ENCODE results near the gene HNMT. TPM values are rescaled to one million over a fixed set of nuclear protein-coding genes. Genes with fewer than 3 reads are reported as not detected.

HNMT gene
- total RNA-seq, 1 experiment from 2014 or later: 3.1 TPM

- CTCF ChIA-PET: no interaction called here
- Mint-ChIP-seq H3K4me3 (no peak overlapping the region), H3K27ac (no peak overlapping the region), H3K4me1 (no peaks in the 10 kb centered on the region), H3K36me3 (no peaks in the 10 kb centered on the region), H3K9me3 (no peaks in the 10 kb centered on the region), H3K27me3 (ENCODE audit: low read depth) (no peaks in the 10 kb centered on the region)
- no peak for ATAC-seq
- POLR2A ChIA-PET: no interaction called here
- no peak for TF ChIP-seq MLX (CRISPR knock-in tag; IDR thresholded peaks at IDR 0.05)
- TF ChIP-seq, protein P1, sequence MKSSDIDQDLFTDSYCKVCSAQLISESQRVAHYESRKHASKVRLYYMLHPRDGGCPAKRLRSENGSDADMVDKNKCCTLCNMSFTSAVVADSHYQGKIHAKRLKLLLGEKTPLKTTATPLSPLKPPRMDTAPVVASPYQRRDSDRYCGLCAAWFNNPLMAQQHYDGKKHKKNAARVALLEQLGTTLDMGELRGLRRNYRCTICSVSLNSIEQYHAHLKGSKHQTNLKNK (CRISPR knock-in tag; IDR thresholded peaks at IDR 0.05): no peak
- TF ChIP-seq ESRRA (CRISPR knock-in tag; IDR thresholded peaks at IDR 0.05; ENCODE audit: borderline replicate concordance): no peak
- no peak for TF ChIP-seq ZBTB21 (CRISPR knock-in tag; IDR thresholded peaks at IDR 0.05; ENCODE audit: borderline replicate concordance)
- TF ChIP-seq MXD4 (CRISPR knock-in tag; IDR thresholded peaks at IDR 0.05; ENCODE audit: borderline replicate concordance): no peak
- no peak for TF ChIP-seq GRHL2 (CRISPR knock-in tag; IDR thresholded peaks at IDR 0.05; ENCODE audit: insufficient replicate concordance, severe bottlenecking)
- no peak for DNase-seq (ENCODE audit: low spot score)
These were observed 46.6 kb downstream of the HNMT start for GRCh38 chr2:138010890-138011289.

- ChIA-PET CTCF (no interaction called here), POLR2A (no interaction called here)
- Mint-ChIP-seq H3K4me3 (no peak overlapping the region), H3K27ac (no peak overlapping the region), H3K36me3 (no peaks in the 10 kb centered on the region), H3K27me3 (ENCODE audit: low read depth) (no peaks in the 10 kb centered on the region), H3K9me3 (no peaks in the 10 kb centered on the region), H3K4me1 (no peaks in the 10 kb centered on the region)
- TF ChIP-seq PRRX2 (CRISPR knock-in tag; IDR thresholded peaks at IDR 0.05) (no peak), ZBTB21 (CRISPR knock-in tag; IDR thresholded peaks at IDR 0.05; ENCODE audit: borderline replicate concordance) (no peak), NR3C1 (CRISPR knock-in tag; conservative IDR thresholded peaks at IDR 0.05; ENCODE audit: low read depth) (no peak), RORB (CRISPR knock-in tag; IDR thresholded peaks at IDR 0.05) (no peak), MYBL2 (CRISPR knock-in tag; IDR thresholded peaks at IDR 0.05) (no peak), ZNF396 (CRISPR knock-in tag; IDR thresholded peaks at IDR 0.05; ENCODE audit: borderline replicate concordance) (no peak), OVOL2 (CRISPR knock-in tag; IDR thresholded peaks at IDR 0.05; ENCODE audit: borderline replicate concordance) (no peak), ZNF671 (CRISPR knock-in tag; IDR thresholded peaks at IDR 0.05) (no peak), ERG (CRISPR knock-in tag; IDR thresholded peaks at IDR 0.05) (no peak)
- TF ChIP-seq, protein P2, sequence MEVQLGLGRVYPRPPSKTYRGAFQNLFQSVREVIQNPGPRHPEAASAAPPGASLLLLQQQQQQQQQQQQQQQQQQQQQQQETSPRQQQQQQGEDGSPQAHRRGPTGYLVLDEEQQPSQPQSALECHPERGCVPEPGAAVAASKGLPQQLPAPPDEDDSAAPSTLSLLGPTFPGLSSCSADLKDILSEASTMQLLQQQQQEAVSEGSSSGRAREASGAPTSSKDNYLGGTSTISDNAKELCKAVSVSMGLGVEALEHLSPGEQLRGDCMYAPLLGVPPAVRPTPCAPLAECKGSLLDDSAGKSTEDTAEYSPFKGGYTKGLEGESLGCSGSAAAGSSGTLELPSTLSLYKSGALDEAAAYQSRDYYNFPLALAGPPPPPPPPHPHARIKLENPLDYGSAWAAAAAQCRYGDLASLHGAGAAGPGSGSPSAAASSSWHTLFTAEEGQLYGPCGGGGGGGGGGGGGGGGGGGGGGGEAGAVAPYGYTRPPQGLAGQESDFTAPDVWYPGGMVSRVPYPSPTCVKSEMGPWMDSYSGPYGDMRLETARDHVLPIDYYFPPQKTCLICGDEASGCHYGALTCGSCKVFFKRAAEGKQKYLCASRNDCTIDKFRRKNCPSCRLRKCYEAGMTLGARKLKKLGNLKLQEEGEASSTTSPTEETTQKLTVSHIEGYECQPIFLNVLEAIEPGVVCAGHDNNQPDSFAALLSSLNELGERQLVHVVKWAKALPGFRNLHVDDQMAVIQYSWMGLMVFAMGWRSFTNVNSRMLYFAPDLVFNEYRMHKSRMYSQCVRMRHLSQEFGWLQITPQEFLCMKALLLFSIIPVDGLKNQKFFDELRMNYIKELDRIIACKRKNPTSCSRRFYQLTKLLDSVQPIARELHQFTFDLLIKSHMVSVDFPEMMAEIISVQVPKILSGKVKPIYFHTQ (CRISPR knock-in tag; IDR thresholded peaks at IDR 0.05): no peak
- TF ChIP-seq, protein P3, sequence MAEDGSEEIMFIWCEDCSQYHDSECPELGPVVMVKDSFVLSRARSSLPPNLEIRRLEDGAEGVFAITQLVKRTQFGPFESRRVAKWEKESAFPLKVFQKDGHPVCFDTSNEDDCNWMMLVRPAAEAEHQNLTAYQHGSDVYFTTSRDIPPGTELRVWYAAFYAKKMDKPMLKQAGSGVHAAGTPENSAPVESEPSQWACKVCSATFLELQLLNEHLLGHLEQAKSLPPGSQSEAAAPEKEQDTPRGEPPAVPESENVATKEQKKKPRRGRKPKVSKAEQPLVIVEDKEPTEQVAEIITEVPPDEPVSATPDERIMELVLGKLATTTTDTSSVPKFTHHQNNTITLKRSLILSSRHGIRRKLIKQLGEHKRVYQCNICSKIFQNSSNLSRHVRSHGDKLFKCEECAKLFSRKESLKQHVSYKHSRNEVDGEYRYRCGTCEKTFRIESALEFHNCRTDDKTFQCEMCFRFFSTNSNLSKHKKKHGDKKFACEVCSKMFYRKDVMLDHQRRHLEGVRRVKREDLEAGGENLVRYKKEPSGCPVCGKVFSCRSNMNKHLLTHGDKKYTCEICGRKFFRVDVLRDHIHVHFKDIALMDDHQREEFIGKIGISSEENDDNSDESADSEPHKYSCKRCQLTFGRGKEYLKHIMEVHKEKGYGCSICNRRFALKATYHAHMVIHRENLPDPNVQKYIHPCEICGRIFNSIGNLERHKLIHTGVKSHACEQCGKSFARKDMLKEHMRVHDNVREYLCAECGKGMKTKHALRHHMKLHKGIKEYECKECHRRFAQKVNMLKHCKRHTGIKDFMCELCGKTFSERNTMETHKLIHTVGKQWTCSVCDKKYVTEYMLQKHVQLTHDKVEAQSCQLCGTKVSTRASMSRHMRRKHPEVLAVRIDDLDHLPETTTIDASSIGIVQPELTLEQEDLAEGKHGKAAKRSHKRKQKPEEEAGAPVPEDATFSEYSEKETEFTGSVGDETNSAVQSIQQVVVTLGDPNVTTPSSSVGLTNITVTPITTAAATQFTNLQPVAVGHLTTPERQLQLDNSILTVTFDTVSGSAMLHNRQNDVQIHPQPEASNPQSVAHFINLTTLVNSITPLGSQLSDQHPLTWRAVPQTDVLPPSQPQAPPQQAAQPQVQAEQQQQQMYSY (CRISPR knock-in tag; IDR thresholded peaks at IDR 0.05): no peak
- TF ChIP-seq, protein P4, sequence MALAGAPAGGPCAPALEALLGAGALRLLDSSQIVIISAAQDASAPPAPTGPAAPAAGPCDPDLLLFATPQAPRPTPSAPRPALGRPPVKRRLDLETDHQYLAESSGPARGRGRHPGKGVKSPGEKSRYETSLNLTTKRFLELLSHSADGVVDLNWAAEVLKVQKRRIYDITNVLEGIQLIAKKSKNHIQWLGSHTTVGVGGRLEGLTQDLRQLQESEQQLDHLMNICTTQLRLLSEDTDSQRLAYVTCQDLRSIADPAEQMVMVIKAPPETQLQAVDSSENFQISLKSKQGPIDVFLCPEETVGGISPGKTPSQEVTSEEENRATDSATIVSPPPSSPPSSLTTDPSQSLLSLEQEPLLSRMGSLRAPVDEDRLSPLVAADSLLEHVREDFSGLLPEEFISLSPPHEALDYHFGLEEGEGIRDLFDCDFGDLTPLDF (CRISPR knock-in tag; IDR thresholded peaks at IDR 0.05): no peak
- TF ChIP-seq, protein P1 (CRISPR knock-in tag; IDR thresholded peaks at IDR 0.05): no peak
- ATAC-seq (no peak), DNase-seq (ENCODE audit: low spot score) (no peak)
These were observed 47.8 kb downstream of the HNMT start for GRCh38 chr2:138012082-138012481.

Data from WTC11 (cell line).